Loucy (cell line): ENCODE data around the gene NUP205.

Experiments used
- H2AFZ ChIP-seq: fragments of 200-600 bp; sonication (generic); 2 replicates; pipeline ENCODE4 v1.6.0; 2016; ENCODE audit warnings: antibody characterized with exemption, mild to moderate bottlenecking, low read length, moderate library complexity
- H3F3A ChIP-seq: fragments of 200-600 bp; 2 replicates; pipeline ENCODE4 v1.6.0; 2016; ENCODE audit warnings: antibody characterized with exemption, low read depth, mild to moderate bottlenecking
- H3K27me3 ChIP-seq: fragments of 200-600 bp; sonication (generic); 2 replicates; pipeline ENCODE4 v1.6.1; 2014; ENCODE audit warnings: low read length, mild to moderate bottlenecking; ENCODE audit not compliant: insufficient read depth, poor library complexity, severe bottlenecking
- H3K36me3 ChIP-seq: fragments of 200-600 bp; sonication (generic); 2 replicates; pipeline ENCODE4 v1.6.1; 2016; ENCODE audit warnings: low read length; ENCODE audit not compliant: insufficient read depth
- H3K4me1 ChIP-seq: fragments of 200-600 bp; sonication (generic); 2 replicates; pipeline ENCODE4 v1.5.1; 2014; ENCODE audit warnings: low read length, mild to moderate bottlenecking; ENCODE audit not compliant: insufficient read depth, poor library complexity, severe bottlenecking
- H3K4me2 ChIP-seq: fragments of 200-600 bp; sonication (generic); 2 replicates; pipeline ENCODE4 v1.6.0; 2014; ENCODE audit warnings: antibody characterized with exemption, low read length, low read depth, mild to moderate bottlenecking; ENCODE audit not compliant: poor library complexity, severe bottlenecking
- H3K4me3 ChIP-seq: fragments of 200-600 bp; sonication (generic); 2 replicates; pipeline ENCODE4 v1.5.1; 2014; ENCODE audit warnings: low read length, mild to moderate bottlenecking, mixed read lengths; ENCODE audit not compliant: poor library complexity, severe bottlenecking
- H3K79me2 ChIP-seq: fragments of 200-600 bp; sonication (generic); 2 replicates; pipeline ENCODE4 v1.6.1; 2014; ENCODE audit warnings: low read length; ENCODE audit not compliant: insufficient read depth
- H3K9ac ChIP-seq: fragments of 200-600 bp; sonication (generic); 2 replicates; pipeline ENCODE4 v1.6.0; 2014; ENCODE audit warnings: mild to moderate bottlenecking, low read depth, low read length, moderate library complexity; ENCODE audit not compliant: poor library complexity, severe bottlenecking
- H3K9me2 ChIP-seq: fragments of 200-600 bp; sonication (generic); replicated peaks from 2 replicates; pipeline ENCODE4 v1.6.1; 2016; ENCODE audit warnings: low read depth, low read length, mixed read lengths
- H3K9me3 ChIP-seq: fragments of 200-600 bp; sonication (generic); 2 replicates; pipeline ENCODE4 v1.6.1; 2014; ENCODE audit warnings: mild to moderate bottlenecking, antibody characterized with exemption, low read length, low read depth; ENCODE audit not compliant: insufficient read depth
- H4K20me1 ChIP-seq: fragments of 200-600 bp; sonication (generic); 2 replicates; pipeline ENCODE4 v1.6.0; 2014; ENCODE audit warnings: antibody characterized with exemption, low read length, mild to moderate bottlenecking; ENCODE audit not compliant: insufficient read depth, poor library complexity, severe bottlenecking
- EZH2phosphoT487 ChIP-seq: fragments of 200-600 bp; IDR thresholded peaks from 2 replicates; pipeline ENCODE4 v1.6.1; 2018; ENCODE audit warnings: antibody characterized with exemption, mild to moderate bottlenecking, moderate library complexity, borderline replicate concordance
- TF ChIP-seq, protein P1 (sequence below): fragments of 200-600 bp; sonication (generic); conservative IDR thresholded peaks from 2 replicates; pipeline ENCODE4 v1.5.1; 2014; ENCODE audit warnings: mild to moderate bottlenecking, antibody characterized with exemption, low read length

The NUP205 gene

DNA sequence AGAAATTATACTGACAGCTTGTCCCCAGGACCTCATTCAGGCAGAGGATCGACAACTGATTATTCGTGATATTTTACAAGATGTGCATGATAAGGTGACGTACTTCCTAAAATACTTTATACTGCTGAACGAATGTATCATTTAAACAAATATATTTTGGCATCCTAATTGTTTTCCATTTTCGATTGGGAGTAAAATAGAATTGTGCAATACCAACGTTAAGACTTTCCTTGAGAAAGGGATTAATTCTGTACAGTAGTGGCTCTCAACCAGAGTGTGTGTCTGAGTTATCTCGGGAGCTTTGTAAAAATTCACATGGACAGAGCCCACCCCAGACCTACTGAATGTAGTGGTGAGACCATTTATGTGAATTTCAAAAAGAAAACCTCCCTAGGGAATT lies 60.8 kb downstream of the NUP205 start:
- H3K4me3 ChIP-seq: no peak overlapping the region
- H3K36me3 ChIP-seq: peaks cover 80% of the 10 kb centered on the region
- H2AFZ ChIP-seq: no peak overlapping the region
- no peaks in the 10 kb centered on the region for H4K20me1 ChIP-seq
- no peaks in the 10 kb centered on the region for H3K9me3 ChIP-seq
- H3K79me2 ChIP-seq: no peaks in the 10 kb centered on the region
- TF ChIP-seq EZH2phosphoT487: no peak
- TF ChIP-seq, protein P1, sequence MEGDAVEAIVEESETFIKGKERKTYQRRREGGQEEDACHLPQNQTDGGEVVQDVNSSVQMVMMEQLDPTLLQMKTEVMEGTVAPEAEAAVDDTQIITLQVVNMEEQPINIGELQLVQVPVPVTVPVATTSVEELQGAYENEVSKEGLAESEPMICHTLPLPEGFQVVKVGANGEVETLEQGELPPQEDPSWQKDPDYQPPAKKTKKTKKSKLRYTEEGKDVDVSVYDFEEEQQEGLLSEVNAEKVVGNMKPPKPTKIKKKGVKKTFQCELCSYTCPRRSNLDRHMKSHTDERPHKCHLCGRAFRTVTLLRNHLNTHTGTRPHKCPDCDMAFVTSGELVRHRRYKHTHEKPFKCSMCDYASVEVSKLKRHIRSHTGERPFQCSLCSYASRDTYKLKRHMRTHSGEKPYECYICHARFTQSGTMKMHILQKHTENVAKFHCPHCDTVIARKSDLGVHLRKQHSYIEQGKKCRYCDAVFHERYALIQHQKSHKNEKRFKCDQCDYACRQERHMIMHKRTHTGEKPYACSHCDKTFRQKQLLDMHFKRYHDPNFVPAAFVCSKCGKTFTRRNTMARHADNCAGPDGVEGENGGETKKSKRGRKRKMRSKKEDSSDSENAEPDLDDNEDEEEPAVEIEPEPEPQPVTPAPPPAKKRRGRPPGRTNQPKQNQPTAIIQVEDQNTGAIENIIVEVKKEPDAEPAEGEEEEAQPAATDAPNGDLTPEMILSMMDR: no peak
- no peak overlapping the region for H3K4me2 ChIP-seq
- no peak overlapping the region for H3K9ac ChIP-seq
- no peaks in the 10 kb centered on the region for H3K4me1 ChIP-seq
- H3K27me3 ChIP-seq: no peaks in the 10 kb centered on the region
- H3K9me2 ChIP-seq: no peaks in the 10 kb centered on the region
- H3F3A ChIP-seq: no peaks in the 10 kb centered on the region

DNA sequence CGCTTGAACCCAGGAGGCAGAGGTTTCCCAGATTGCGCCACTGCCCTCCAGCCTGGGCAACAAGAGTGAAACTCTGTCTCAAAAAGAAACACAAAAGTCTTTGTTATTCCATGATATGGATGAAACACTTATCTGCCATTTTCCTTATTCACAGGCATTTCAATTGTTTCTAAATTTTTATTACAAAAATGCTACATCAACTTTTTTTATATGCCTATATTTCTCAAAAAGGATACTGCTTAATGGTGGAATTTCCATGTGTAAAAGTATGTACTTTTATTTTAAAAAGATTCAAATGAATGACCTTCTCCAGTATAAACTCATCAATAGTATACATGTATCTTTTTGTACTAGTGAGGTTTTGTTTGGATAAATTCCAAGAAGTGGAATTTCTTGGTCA lies 62.7 kb downstream of the NUP205 start:
- no peak for TF ChIP-seq EZH2phosphoT487
- TF ChIP-seq, protein P1: no peak
- Histone ChIP-seq H3K27me3 (no peaks in the 10 kb centered on the region), H3F3A (no peaks in the 10 kb centered on the region), H3K9me3 (no peaks in the 10 kb centered on the region), H3K9me2 (no peaks in the 10 kb centered on the region), H3K4me1 (no peaks in the 10 kb centered on the region), H3K4me2 (no peak overlapping the region), H2AFZ (no peak overlapping the region), H3K79me2 (no peaks in the 10 kb centered on the region), H3K4me3 (no peak overlapping the region), H3K36me3 (peaks cover 85% of the 10 kb centered on the region), H4K20me1 (no peaks in the 10 kb centered on the region), H3K9ac (no peak overlapping the region)

DNA sequence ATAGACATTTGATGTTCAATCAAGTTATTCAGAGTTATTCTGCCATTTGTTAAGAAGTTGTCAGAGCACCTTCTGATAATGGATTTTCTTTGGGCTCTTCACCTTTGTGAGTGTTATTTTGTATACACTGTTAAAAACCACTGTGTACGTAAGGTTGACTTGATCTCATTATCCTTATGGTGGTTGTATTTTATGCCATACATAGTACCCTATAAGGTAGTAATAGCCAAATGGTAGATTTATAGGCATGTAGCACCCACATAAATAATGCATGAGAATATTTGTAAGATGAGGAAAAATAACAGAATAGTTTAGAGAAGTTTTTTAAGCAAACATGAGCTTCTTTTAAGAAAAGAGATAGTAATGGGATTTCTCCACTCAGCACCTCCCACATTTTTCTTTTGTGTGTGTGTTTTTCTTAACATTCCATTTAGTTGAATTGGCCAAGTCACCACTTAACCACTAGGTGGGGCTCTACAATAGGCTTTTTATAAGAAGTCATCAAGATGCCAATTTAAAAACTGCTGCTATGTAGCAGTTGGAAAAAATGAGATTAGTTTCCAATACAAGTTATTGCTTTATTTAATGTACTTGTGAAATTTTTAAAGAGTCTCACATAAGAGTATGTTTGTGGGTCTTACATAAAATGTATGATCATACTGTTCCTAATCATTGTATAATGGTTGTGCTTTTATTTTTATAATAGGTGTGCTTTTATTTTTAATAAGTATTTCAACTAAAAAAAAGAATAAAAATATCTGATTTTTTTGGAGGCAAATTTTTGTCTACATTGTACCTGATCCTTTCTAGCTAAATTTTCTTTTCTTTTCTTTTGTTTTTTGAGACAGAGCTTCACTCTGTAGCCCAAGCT lies 63.5 kb downstream of the NUP205 start:
- Histone ChIP-seq H3K4me1 (no peaks in the 10 kb centered on the region), H3K9ac (no peak overlapping the region), H3K79me2 (no peaks in the 10 kb centered on the region), H3K36me3 (peaks cover 85% of the 10 kb centered on the region), H3K9me3 (no peaks in the 10 kb centered on the region), H3F3A (no peaks in the 10 kb centered on the region), H3K9me2 (no peaks in the 10 kb centered on the region), H3K27me3 (no peaks in the 10 kb centered on the region), H3K4me2 (no peak overlapping the region), H3K4me3 (no peak overlapping the region), H2AFZ (no peak overlapping the region), H4K20me1 (no peaks in the 10 kb centered on the region)
- no peak for TF ChIP-seq EZH2phosphoT487
- TF ChIP-seq, protein P1: peak; percentile 94
